Gastrocnemius medialis (tissue), 4 donors: ENCODE data around the gene ZBTB8B.

Experiments used
- CTCF ChIP-seq, 5 experiments: fragments of 450-650 bp in 3 of 5; fragments of 200-600 bp in 2 of 5; sonication (generic) in 2 of 5; IDR thresholded peaks in 4 of 5; conservative IDR thresholded peaks in 1 of 5; 1 replicate in 4 of 5; 2 replicates in 1 of 5; pipeline ENCODE4 v1.5.1; 2016 to 2019; ENCODE audit warnings: antibody characterized with exemption in 5 of 5, mild to moderate bottlenecking in 3 of 5, moderate library complexity in 3 of 5
- POLR2A ChIP-seq, 2 donors: fragments of 450-650 bp; IDR thresholded peaks; one replicate each; pipeline ENCODE4 v1.6.1; 2017; ENCODE audit warnings: antibody characterized with exemption in 2 of 2, mild to moderate bottlenecking in 2 of 2, moderate library complexity in 2 of 2

- TF ChIP-seq CTCF (IDR thresholded peaks at IDR 0.05 in 4 of 5, conservative IDR thresholded peaks at IDR 0.05 in 1 of 5) (no peak), POLR2A (IDR thresholded peaks at IDR 0.05) (no peak)
These were observed 15.1 kb downstream of the ZBTB8B start for GRCh38 chr1:32480003-32480402.
